Activated T-cell treated with anti-CD3 and anti-CD28 coated beads, Interleukin-2, amount 50 U/mL, for 72 hours (primary cell): ENCODE results near the gene SURF6. TPM values are rescaled to one million over a fixed set of nuclear protein-coding genes. Genes with fewer than 3 reads are reported as not detected.

Experiments
- ATAC-seq, 2 donors: fragments of 150-1000 bp; cut with Tn5 transposase; replicated peaks in 1 of 2; 2 replicates each; pipeline ENCODE4 v1.10.0; 2021; ENCODE audit warnings: moderate library complexity in 2 of 2, mild to moderate bottlenecking in 1 of 2
- DNase-seq, 2 donors: peaks; one replicate each; pipeline ENCODE4 v3.0.0; 2021 to 2022; ENCODE audit warnings: mixed read lengths in 1 of 2
- H3K27ac Mint-ChIP-seq: one replicate; pipeline ENCODE4 v1.8.0; 2022; ENCODE audit warnings: mild to moderate bottlenecking, moderate library complexity, mixed read lengths
- H3K27me3 Mint-ChIP-seq: one replicate; pipeline ENCODE4 v1.8.0; 2022; ENCODE audit warnings: low read depth, mixed read lengths
- H3K36me3 Mint-ChIP-seq, 2 donors: one replicate each; pipeline ENCODE4 v1.8.0; 2022; ENCODE audit warnings: mixed read lengths in 2 of 2, mild to moderate bottlenecking in 1 of 2; ENCODE audit not compliant: insufficient read depth in 2 of 2
- H3K4me1 Mint-ChIP-seq: one replicate; pipeline ENCODE4 v1.8.0; 2022; ENCODE audit warnings: low read depth, mixed read lengths
- H3K4me3 Mint-ChIP-seq, 2 donors: one replicate each; pipeline ENCODE4 v1.8.0; 2022; ENCODE audit warnings: mild to moderate bottlenecking in 2 of 2, mixed read lengths in 2 of 2, moderate library complexity in 2 of 2
- H3K9me3 Mint-ChIP-seq, 2 donors: one replicate each; pipeline ENCODE4 v1.8.0; 2022; ENCODE audit warnings: mixed read lengths in 2 of 2
- total RNA-seq, 2 donors: library from RNA; stranded (reverse); gene quantifications; one replicate each; pipeline ENCODE4 v1.2.3, GENCODE V29; 2022

The SURF6 gene
- total RNA-seq, 2 donors from 2014 or later = 13.7 to 14.0 TPM

DNA sequence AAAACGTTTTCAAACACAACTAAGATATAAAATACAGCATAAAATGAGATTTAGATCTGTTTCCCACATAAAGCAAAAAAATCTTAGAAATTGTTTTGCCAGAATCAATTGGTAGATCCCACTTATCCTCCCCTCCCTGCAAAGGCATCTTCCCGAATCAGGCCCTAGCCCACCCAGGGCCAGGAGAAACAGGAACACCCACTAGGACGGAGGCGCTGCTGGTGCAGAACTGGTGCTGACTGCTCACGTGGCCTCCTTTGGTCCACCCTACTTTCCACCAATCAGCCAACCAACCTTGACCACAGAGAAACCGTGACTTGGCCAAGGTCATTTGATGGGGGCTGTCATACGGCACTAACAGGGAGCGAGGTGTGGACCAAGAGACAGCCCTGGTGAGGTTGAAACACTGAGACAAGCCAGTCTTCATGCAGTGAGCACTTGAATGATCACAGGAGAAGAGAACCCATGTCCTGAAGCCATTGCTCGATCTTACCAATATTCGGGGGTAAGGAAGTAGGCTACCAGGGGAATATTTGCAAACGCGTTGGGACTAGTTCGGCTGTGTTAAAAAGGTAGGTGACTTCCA, 25.6 kb upstream of the SURF6 start:
- DNase-seq (no peak), ATAC-seq (no peak)
- peak overlapping the region; percentile 61 for H3K27ac Mint-ChIP-seq
- H3K27me3 Mint-ChIP-seq = no peaks in the 10 kb centered on the region
- peaks cover 5 to 31% of the 10 kb centered on the region in 2 donors for H3K36me3 Mint-ChIP-seq
- H3K4me3 Mint-ChIP-seq = peak overlapping the region in 1 of 2 donors; percentile 13
- no peaks in the 10 kb centered on the region for H3K9me3 Mint-ChIP-seq
- H3K4me1 Mint-ChIP-seq = peaks cover 59% of the 10 kb centered on the region

DNA sequence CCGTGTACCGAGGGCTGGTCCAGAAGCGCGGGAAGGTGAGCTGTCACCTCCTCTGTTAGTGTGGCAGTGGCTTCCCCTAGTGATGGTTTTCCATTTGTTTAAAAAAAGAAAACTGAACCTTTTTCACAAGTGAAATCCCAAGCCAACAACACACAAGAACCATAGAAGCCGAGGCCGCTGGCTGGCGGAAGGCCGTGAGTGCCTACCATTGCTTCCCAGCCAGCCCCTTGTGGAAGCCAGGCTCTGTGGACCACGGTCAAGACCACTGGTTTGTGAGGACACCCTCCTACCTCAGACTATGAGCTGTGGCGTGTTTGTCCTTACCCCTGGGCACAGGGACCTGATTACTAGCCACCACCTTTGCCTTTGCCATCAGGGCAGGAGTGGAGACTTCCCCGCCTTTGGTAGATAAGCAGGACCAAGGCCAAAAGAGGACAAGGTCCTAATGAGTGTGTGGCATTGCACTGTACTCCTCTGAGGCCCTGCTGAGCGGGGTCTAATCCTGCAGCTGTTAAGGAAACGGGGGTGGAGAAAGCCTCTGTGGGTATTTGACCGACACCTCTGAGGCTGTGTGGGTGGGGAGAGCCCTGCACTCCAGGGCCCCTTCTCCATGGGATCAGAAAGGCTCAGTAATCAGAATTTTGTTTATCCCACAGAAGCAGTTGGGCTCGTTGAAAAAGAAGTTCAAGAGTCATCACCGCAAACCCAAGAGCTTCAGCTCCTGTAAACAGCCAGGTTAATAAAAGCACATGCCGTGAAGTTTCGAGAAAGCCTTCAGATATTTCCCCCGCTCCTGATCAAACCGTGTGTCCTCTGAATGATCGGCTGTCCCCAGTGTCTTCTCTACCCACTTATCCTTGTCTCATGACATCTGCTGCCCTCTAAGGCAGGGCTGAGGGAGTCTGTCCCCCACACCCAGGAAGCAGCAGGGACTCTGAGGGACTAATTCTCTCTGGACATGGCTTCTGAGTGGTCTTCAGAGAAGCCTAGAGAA, 24.7 kb upstream of the SURF6 start:
- ATAC-seq = no peak
- peak in 1 of 2 donors; percentile 26 for DNase-seq
- Mint-ChIP-seq H3K27ac (peak overlapping the region; percentile 71), H3K4me3 (peak overlapping the region in 1 of 2 donors; percentile 13), H3K27me3 (no peaks in the 10 kb centered on the region), H3K9me3 (no peaks in the 10 kb centered on the region), H3K36me3 (peaks cover 5 to 24% of the 10 kb centered on the region in 2 donors), H3K4me1 (peaks cover 61% of the 10 kb centered on the region)

DNA sequence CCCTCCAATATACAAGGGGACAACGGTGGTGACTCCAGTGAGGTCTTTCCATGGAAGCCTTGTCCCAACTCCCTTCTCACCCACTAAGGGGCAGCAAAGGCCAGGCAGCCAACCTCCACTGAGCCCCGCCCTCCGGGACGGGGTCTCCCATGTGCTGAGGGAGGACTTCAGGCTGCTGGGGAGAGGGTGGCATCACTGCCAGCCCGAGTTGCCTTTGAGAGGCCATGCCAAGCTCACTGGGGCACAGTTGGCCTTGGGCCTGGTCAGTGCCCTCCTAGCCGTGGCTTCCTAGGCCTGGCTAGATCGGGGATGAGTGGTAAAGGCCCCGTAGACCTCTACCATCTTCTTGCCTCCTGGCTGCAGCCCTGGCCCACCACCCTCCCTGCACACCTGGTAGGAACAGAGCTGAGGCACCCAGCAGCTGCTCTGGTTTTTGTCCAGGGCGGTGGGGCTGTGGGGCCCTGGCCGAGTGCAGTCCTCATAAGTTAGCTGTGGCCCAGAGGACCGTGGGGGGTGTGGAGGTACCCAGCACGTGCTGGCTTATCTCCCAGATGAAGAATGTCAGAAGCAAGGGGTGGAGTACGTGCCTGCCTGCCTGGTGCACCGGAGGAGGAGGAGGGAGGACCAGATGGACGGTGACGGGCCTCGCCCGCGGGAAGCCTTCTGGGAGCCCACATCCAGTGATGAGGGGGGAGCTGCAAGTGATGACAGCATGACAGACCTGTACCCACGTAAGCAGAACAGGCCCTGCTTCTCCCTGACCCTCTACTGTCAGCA, 23.6 kb upstream of the SURF6 start:
- Mint-ChIP-seq H3K9me3 (no peaks in the 10 kb centered on the region), H3K36me3 (peaks cover 4 to 18% of the 10 kb centered on the region in 2 donors), H3K4me3 (peak overlapping the region in 1 of 2 donors; percentile 24), H3K4me1 (peaks cover 72% of the 10 kb centered on the region), H3K27ac (peak overlapping the region; percentile 71), H3K27me3 (no peaks in the 10 kb centered on the region)
- DNase-seq (peak; percentile 42 to 56), ATAC-seq (peak in 1 of 2 donors; percentile 4)

DNA sequence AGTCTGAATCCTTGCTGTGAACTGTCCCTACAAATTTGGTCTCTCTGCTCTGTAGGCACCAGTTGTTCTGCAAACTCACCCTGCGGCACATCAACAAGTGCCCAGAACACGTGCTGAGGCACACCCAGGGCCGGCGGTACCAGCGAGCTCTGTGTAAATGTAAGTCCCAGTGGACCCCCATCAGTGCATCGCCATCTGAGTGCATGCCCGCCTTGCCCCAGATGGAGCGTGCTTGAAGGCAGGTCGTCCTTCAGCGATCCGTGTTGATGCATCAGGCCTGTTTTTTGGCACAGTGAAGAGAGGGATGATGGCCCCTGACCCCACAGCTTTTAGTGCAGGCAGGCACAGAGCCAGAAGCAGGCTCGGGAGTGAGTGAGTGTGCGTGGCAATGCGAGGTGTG, 21.7 kb upstream of the SURF6 start:
- peak overlapping the region; percentile 82 to 89 for H3K4me3 Mint-ChIP-seq
- peaks cover 78% of the 10 kb centered on the region for H3K4me1 Mint-ChIP-seq
- no peaks in the 10 kb centered on the region for H3K9me3 Mint-ChIP-seq
- ATAC-seq = no peak
- DNase-seq = no peak
- H3K27ac Mint-ChIP-seq = peak overlapping the region; percentile 87
- H3K27me3 Mint-ChIP-seq = no peaks in the 10 kb centered on the region
- H3K36me3 Mint-ChIP-seq = peaks cover 3 to 5% of the 10 kb centered on the region in 2 donors

DNA sequence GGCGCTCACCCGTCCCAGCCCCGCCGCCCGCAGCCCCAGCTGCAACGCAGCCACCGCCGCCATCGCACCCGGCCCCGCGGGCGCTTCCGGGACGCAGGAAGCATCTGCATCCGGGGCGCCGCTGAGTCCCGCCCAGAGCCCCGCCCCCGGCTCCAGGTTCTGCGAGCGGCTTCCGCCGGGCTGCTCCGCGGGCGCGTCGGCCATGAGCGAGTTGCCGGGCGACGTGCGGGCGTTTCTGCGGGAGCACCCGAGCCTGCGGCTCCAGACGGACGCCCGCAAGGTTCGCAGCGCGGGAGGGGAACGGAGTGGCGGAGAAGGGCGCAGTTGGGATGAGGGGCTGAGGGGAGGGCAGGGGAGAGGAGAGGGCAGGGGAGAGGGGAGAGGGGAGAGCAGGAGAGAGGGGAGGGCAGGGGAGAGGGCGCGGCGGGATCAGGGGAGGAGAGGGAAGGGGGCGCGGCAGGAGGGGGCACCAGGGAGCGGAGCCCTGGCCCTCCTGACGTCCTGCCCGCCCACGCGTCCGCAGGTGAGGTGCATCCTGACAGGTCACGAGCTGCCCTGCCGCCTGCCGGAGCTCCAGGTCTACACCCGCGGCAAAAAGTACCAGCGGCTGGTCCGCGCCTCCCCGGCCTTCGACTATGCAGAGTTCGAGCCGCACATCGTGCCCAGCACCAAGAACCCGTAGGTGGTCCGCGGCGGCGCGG, 20.6 kb upstream of the SURF6 start, which contains the start of the genes SURF1 and SURF2:
Gene SURF1 (minus strand): TSS at position 97 of the 701 bp plus-strand sequence. CDS start 34 bp downstream, at position 63.
Gene SURF2 (plus strand): TSS at position 160 of the 701 bp plus-strand sequence. CDS start 43 bp downstream, at position 203.
- ATAC-seq = peak; percentile 74 to 79
- peak within 1 kb of the TSS; percentile 91 for H3K4me3 Mint-ChIP-seq
- peak; percentile 93 to 94 for DNase-seq
- peaks cover 82% of the 10 kb centered on the region for H3K4me1 Mint-ChIP-seq
- no peaks in the 10 kb centered on the region for H3K27me3 Mint-ChIP-seq
- peak within 1 kb of the TSS; percentile 87 for H3K27ac Mint-ChIP-seq
- H3K36me3 Mint-ChIP-seq = peaks cover 5 to 6% of the 10 kb centered on the region in 2 donors
- H3K9me3 Mint-ChIP-seq = no peaks in the 10 kb centered on the region

DNA sequence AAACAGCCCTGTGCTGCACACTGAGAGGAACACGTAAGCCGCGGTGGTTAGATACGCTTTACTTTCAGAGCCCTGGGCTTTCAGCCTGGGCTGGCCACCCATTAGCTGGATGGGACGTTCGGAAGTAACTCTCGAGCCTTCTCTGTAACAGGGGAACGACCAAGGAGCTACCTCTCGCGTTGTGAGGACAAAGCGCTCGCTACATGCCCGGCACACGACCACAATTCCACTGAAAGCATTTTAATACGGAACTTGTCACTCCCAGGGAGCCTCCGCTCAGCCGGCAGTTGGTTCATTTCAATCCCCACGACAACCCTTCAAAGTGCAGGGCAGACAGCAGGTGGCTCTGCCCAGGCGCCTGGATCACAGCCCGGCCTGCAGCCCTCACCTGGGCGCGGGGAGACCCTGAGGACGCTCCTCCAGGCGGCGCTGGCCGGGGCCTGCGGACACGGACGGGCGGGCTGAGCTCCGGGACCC, 19.9 kb upstream of the SURF6 start:
- H3K4me1 Mint-ChIP-seq = peaks cover 82% of the 10 kb centered on the region
- peak overlapping the region; percentile 91 for H3K4me3 Mint-ChIP-seq
- H3K36me3 Mint-ChIP-seq = peaks cover 5 to 6% of the 10 kb centered on the region in 2 donors
- peak overlapping the region; percentile 83 for H3K27ac Mint-ChIP-seq
- ATAC-seq (peak; percentile 23 to 38), DNase-seq (peak in 1 of 2 donors; percentile 21)
- H3K27me3 Mint-ChIP-seq = no peaks in the 10 kb centered on the region
- no peaks in the 10 kb centered on the region for H3K9me3 Mint-ChIP-seq

DNA sequence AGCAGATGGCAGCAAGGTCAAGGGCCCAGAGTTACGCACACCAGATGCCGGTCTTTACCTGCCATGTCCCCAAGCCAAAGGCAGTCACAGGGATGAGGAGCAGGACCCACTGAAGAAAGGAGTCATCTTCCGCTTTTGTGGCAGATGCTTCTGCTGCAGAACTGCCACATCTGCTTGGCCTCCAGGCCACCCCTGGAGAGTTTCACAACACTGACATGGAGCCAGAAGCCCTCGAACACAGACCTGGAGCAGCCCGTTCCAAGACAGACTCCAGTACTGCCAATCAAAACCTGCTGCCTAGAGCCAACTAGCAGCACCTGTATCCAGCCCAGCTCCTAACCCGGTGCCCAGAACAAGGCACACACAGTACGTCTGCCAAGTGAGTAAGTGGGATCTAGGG, 18.8 kb upstream of the SURF6 start:
- DNase-seq (peak in 1 of 2 donors; percentile 24), ATAC-seq (no peak)
- H3K27ac Mint-ChIP-seq = peak overlapping the region; percentile 43
- H3K27me3 Mint-ChIP-seq = no peaks in the 10 kb centered on the region
- peak overlapping the region; percentile 91 for H3K4me3 Mint-ChIP-seq
- peaks cover 7 to 12% of the 10 kb centered on the region in 2 donors for H3K36me3 Mint-ChIP-seq
- peaks cover 82% of the 10 kb centered on the region for H3K4me1 Mint-ChIP-seq
- H3K9me3 Mint-ChIP-seq = no peaks in the 10 kb centered on the region

DNA sequence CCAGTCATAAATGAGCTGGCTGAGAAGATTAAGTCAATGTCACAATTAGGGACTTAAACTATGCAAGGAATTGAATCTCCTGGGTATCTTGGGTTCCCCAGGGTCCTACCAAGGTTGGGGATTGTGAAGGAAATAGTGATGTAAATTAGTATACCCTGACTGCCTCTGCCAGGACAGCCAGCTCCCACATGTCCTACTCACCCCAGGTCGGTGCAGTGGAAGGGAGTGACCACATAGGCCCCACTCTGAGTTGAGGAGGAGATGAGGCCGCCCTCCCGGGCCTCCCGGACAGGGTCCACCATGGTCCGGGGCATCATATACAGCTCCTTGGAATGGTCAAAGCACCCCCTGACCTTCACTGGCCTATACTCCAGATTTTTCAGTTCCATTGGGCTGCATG, 17.6 kb upstream of the SURF6 start:
- H3K27ac Mint-ChIP-seq = peak overlapping the region; percentile 83
- H3K4me3 Mint-ChIP-seq = no peak overlapping the region
- no peak for ATAC-seq
- H3K36me3 Mint-ChIP-seq = peaks cover 17 to 24% of the 10 kb centered on the region in 2 donors
- H3K27me3 Mint-ChIP-seq = no peaks in the 10 kb centered on the region
- peaks cover 82% of the 10 kb centered on the region for H3K4me1 Mint-ChIP-seq
- DNase-seq = no peak
- no peaks in the 10 kb centered on the region for H3K9me3 Mint-ChIP-seq

DNA sequence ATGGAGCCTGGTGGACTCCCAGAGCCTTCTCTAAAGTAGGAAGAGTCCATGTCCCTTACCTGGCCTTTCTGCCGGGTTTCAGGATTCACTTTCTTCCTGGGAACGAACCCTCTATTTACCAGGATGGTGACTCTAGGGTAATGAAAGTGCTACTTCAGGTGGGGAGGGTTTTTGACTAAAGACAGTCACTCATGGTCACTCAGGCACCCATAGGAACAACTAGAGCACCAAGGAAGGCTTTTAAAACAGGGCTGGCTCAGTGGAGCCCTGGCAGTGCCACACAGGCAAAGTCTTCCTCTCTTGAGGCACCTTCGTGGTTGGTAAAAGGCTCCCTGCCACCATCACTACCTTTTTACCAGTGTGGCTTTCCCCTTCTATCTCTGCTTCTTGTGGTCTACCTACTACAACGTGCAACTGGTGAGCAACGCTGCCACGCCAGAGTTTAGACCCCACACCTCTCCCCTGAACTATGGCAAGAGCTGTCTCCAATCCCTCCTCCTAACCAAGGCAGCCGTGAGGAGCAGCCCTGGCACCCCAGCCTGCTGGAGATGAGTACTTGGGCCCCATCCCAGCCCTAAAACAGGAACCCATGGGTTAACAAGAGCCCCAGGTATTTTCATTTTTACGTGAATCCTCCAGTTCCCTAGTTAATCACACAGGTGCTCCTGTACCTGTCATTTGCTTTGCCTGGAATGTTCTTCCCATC, 16.8 kb upstream of the SURF6 start:
- Mint-ChIP-seq H3K27ac (peak overlapping the region; percentile 83), H3K4me3 (peak overlapping the region in 1 of 2 donors; percentile 31), H3K4me1 (peaks cover 76% of the 10 kb centered on the region), H3K9me3 (no peaks in the 10 kb centered on the region), H3K27me3 (no peaks in the 10 kb centered on the region), H3K36me3 (peaks cover 23 to 30% of the 10 kb centered on the region in 2 donors)
- DNase-seq (no peak), ATAC-seq (no peak)

DNA sequence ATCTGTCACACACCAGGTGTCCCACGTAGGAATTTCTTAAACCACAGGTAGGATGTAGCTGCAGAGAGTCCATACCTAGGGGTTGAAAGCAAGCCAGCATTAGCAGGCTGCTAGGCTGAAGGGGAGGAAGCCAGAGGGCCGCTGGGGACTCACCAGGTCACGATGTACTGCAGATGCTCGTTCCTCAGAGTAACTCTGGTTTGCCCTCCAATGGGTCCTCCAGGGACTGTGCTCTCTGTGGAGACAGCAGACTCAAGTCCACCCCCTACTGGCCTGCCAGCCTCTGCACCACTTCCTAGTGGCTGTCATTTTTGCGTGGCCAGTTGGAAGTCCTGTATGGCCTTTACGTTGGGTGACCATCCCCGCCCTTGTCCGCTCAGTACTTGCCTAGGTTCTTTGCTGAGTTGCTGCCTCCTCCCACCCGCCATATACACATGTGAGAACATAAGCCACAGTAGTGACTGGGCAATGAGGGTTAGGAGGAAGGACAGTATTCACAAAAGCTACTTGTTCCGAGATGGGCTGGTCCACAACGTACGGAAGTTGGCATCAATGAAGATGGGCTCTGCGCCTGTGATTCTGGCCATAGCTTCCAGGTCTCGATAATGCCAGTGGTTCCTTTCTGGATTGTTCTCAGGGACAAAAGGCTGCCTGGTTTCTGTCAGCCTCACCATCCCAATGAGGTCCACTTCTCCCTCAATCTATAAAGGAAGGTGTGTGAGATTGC, 16.1 kb upstream of the SURF6 start:
- Mint-ChIP-seq H3K36me3 (peaks cover 23 to 31% of the 10 kb centered on the region in 2 donors), H3K27ac (peak overlapping the region; percentile 79), H3K27me3 (no peaks in the 10 kb centered on the region), H3K9me3 (no peaks in the 10 kb centered on the region), H3K4me3 (no peak overlapping the region), H3K4me1 (peaks cover 71% of the 10 kb centered on the region)
- DNase-seq (peak; percentile 32 to 55), ATAC-seq (no peak)

DNA sequence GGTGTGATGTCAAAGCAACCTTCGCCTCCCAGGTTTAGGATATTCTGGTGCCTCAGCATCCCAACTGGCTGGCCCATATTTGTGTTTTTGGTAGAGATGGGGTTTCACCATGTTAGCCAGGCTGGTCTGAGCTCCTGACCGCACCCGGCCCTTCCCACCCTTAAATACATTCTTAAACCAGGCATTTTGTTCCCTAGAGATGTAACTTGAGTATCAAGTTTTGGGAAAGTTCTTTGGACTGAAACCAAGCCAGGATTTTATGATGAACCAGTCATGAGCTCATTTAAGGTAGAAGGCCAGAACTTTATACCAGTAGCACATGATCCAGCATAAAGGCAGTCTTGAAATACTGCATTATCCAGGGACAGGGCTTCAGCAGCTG, 15.5 kb upstream of the SURF6 start:
- Mint-ChIP-seq H3K27ac (no peak overlapping the region), H3K4me3 (no peak overlapping the region), H3K9me3 (no peaks in the 10 kb centered on the region), H3K27me3 (no peaks in the 10 kb centered on the region), H3K36me3 (peaks cover 23 to 36% of the 10 kb centered on the region in 2 donors), H3K4me1 (peaks cover 74% of the 10 kb centered on the region)
- no peak for DNase-seq
- ATAC-seq = no peak
